Right ventricle myocardium superior (tissue), 1 donor: ENCODE results near the gene CDK19. TPM values are rescaled to one million over a fixed set of nuclear protein-coding genes. Genes with fewer than 3 reads are reported as not detected.
A peak's percentile ranks its signal among the peaks of the same experiment; 100 is the strongest.

Source experiments
- ATAC-seq: fragments of 200-7000 bp; cut with Tn5 transposase; one replicate; pipeline ENCODE4 v1.9.1; 2020; ENCODE audit warnings: mild to moderate bottlenecking; ENCODE audit not compliant: poor library complexity
- DNase-seq: peaks from one replicate; pipeline ENCODE4 v3.0.0-alpha.2; 2020
- intact Hi-C: fragments of 100-400 bp; cut with DNase I; formaldehyde crosslinking; loops from one replicate; pipeline ENCODE4 v1.11.2; 2022
- total RNA-seq: library from RNA; stranded (reverse); fragmentation: NEBNext Ultra II Directional; extraction: Animal tissue kit (Norgen Biotek cat#: 25700); gene quantifications from one replicate; pipeline ENCODE4 v1.2.1, GENCODE V29; 2021
- donor health status: DM: no; HTN: yes; CAD: no; lungs with severe emphysema.

The CDK19 gene
- total RNA-seq, 1 donor from 2014 or later: 10.4 TPM

- intact Hi-C loops: no loop called here
- no peak for ATAC-seq
These were observed 240.5 kb downstream of the CDK19 start for GRCh38 chr6:110574817-110575216.

GRCh38 chr6:110573537-110573936 lies 241.7 kb downstream of the CDK19 start:
- DNase-seq (no peak), ATAC-seq (no peak)
- intact Hi-C loops: no loop called here

More at GRCh38 chr6:110574817-110575216, 240.5 kb downstream of the CDK19 start:
- no peak for DNase-seq

- ATAC-seq (no peak), DNase-seq (no peak)
- intact Hi-C loops: no loop called here
These were observed 242.1 kb downstream of the CDK19 start for GRCh38 chr6:110573136-110573535.

- DNase-seq (no peak), ATAC-seq (no peak)
- intact Hi-C loops: no loop called here
These were observed 247.1 kb downstream of the CDK19 start for GRCh38 chr6:110567957-110568696.

- ATAC-seq (peak; percentile 95), DNase-seq (peak; percentile 52)
These were observed 248.7 kb downstream of the CDK19 start for GRCh38 chr6:110566346-110567125.

GRCh38 chr6:110564703-110565421 lies 250.4 kb downstream of the CDK19 start:
- DNase-seq (no peak), ATAC-seq (no peak)
- intact Hi-C loops: no loop called here

More at GRCh38 chr6:110566346-110567125, 248.7 kb downstream of the CDK19 start:
- intact Hi-C loops: no loop called here

- DNase-seq (no peak), ATAC-seq (no peak)
- intact Hi-C loops: no loop called here
These were observed 251.6 kb downstream of the CDK19 start for GRCh38 chr6:110563711-110564110.

GRCh38 chr6:110562316-110562915 lies 252.9 kb downstream of the CDK19 start:
- intact Hi-C loops: no loop called here
- DNase-seq (no peak), ATAC-seq (no peak)

- ATAC-seq (no peak), DNase-seq (no peak)
- intact Hi-C loops: no loop called here
These were observed 253.6 kb downstream of the CDK19 start for GRCh38 chr6:110561696-110562095.

GRCh38 chr6:110561008-110561396 lies 254.3 kb downstream of the CDK19 start:
- intact Hi-C loops: no loop called here
- ATAC-seq (no peak), DNase-seq (no peak)

- intact Hi-C loops: no loop called here
- ATAC-seq (no peak), DNase-seq (no peak)
These were observed 254.8 kb downstream of the CDK19 start for GRCh38 chr6:110560239-110561007.

Other genes starting within 250 kb of the CDK19 start
- 67.0 TPM for gene AMD1, start 59.3 kb upstream of the CDK19 start, total RNA-seq
- gene GTF3C6, start 143.2 kb upstream of the CDK19 start, total RNA-seq: 110 TPM
- 24.9 TPM for gene RPF2, start 166.6 kb upstream of the CDK19 start, total RNA-seq